ENCODE measurements around the gene FAM13A. TPM values are rescaled to one million over a fixed set of nuclear protein-coding genes. Genes with fewer than 3 reads are reported as not detected.

The FAM13A gene
- total and polyA plus RNA-seq, 7 donors, result 3.8 to 76.0 (median 15.2) TPM

DNA sequence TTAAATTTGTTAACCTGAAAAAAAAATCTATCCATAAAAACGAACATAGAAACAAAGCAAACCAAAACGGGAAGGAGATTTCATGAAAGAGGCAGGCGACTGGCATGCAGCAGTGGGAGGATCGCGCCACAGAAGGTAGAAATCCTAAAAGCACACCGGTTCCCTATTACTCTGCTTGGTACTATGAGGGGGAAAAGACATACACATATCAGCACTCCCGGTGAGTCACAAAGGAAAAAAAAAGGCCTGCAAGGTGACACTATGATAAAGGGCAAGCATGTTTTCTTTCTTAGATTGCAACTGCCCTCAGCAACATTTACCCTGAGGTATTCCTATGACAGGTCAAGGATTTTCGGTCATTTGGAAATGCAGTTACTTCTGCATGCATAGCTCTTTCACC is 298.7 kb downstream of the FAM13A start:
- Histone ChIP-seq H3K9me3 (no peaks in the 10 kb centered on the region), H3K27me3 (ENCODE audit: insufficient read depth in 3 of 3, low read length in 2 of 3) (no peaks in the 10 kb centered on the region), H3K36me3 (ENCODE audit: insufficient read depth in 1 of 2, low read depth in 1 of 2) (peaks cover 0 to 37% of the 10 kb centered on the region in 2 donors), H3K27ac (peak overlapping the region; percentile 56), H3K4me1 (peaks cover 24% of the 10 kb centered on the region), H3K4me3 (peak overlapping the region; percentile 55)
- TF ChIP-seq, protein P1, sequence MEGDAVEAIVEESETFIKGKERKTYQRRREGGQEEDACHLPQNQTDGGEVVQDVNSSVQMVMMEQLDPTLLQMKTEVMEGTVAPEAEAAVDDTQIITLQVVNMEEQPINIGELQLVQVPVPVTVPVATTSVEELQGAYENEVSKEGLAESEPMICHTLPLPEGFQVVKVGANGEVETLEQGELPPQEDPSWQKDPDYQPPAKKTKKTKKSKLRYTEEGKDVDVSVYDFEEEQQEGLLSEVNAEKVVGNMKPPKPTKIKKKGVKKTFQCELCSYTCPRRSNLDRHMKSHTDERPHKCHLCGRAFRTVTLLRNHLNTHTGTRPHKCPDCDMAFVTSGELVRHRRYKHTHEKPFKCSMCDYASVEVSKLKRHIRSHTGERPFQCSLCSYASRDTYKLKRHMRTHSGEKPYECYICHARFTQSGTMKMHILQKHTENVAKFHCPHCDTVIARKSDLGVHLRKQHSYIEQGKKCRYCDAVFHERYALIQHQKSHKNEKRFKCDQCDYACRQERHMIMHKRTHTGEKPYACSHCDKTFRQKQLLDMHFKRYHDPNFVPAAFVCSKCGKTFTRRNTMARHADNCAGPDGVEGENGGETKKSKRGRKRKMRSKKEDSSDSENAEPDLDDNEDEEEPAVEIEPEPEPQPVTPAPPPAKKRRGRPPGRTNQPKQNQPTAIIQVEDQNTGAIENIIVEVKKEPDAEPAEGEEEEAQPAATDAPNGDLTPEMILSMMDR (IDR thresholded peaks at IDR 0.05), result no peak
- intact Hi-C loops (cut with DNase I), result no loop called here
- WGBS, 3 donors, result 35 to 51% (median 35%) methylated on average over 8 of the region's 8 CpGs
- no peak for DNase-seq
- ATAC-seq, result peak; percentile 61 to 80 (median 70)

GRCh38 chr4:88757776-88758175 is 299.2 kb downstream of the FAM13A start:
- intact Hi-C loops (cut with DNase I), result no loop called here
- peak overlapping the region; percentile 55 for H3K4me3 ChIP-seq
- H3K27ac ChIP-seq, result peak overlapping the region; percentile 56

DNA sequence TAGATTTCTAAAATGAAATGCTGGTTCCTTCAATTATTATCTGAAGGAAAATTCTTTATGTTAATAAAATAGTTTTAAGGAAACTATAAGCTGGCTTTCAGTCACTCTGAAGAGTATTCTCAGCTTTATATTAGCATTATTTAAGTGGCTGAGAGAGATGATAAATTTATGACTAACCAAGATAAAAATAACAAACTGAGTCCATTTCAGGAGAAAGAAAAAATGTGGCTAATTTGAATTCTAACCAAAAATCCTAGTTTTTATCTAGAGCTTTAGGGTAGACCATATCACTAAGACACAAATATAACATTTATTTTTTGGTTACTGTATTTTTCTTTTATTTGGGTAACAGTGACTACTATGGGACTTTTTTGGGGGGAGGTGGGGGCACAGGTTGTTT is 299.9 kb downstream of the FAM13A start:
- Histone ChIP-seq H3K27me3 (ENCODE audit: insufficient read depth in 3 of 3, low read length in 2 of 3) (no peaks in the 10 kb centered on the region), H3K4me1 (peaks cover 24% of the 10 kb centered on the region), H3K36me3 (ENCODE audit: insufficient read depth in 1 of 2, low read depth in 1 of 2) (peaks cover 0 to 48% of the 10 kb centered on the region in 2 donors), H3K27ac (peak overlapping the region; percentile 56), H3K9me3 (no peaks in the 10 kb centered on the region), H3K4me3 (peak overlapping the region; percentile 55)
- TF ChIP-seq, protein P1 (IDR thresholded peaks at IDR 0.05), result no peak
- no peak for DNase-seq
- intact Hi-C loops (cut with DNase I), result no loop called here
- ATAC-seq, result no peak

More at GRCh38 chr4:88757776-88758175, 299.2 kb downstream of the FAM13A start:
- no peak for DNase-seq
- H3K9me3 ChIP-seq, result no peaks in the 10 kb centered on the region
- H3K27me3 ChIP-seq (ENCODE audit: insufficient read depth in 3 of 3, low read length in 2 of 3), result no peaks in the 10 kb centered on the region
- H3K4me1 ChIP-seq, result peaks cover 24% of the 10 kb centered on the region
- ATAC-seq, result peak in 1 of 4 donors; percentile 34
- peaks cover 0 to 41% of the 10 kb centered on the region in 2 donors for H3K36me3 ChIP-seq (ENCODE audit: insufficient read depth in 1 of 2, low read depth in 1 of 2)
- 63 to 72% (median 66%) methylated on average over 6 of the region's 6 CpGs for WGBS, 3 donors
- TF ChIP-seq, protein P1 (IDR thresholded peaks at IDR 0.05), result no peak

- TF ChIP-seq, protein P1 (IDR thresholded peaks at IDR 0.05), result no peak
- H3K27ac ChIP-seq, result no peak overlapping the region
- peak overlapping the region; percentile 13 for H3K4me3 ChIP-seq
- peaks cover 0 to 57% of the 10 kb centered on the region in 2 donors for H3K36me3 ChIP-seq (ENCODE audit: insufficient read depth in 1 of 2, low read depth in 1 of 2)
- H3K27me3 ChIP-seq (ENCODE audit: insufficient read depth in 3 of 3, low read length in 2 of 3), result no peaks in the 10 kb centered on the region
- ATAC-seq (no peak), DNase-seq (no peak)
- intact Hi-C loops (cut with DNase I), result no loop called here
- H3K4me1 ChIP-seq, result peaks cover 24% of the 10 kb centered on the region
- H3K9me3 ChIP-seq, result no peaks in the 10 kb centered on the region
- WGBS, 3 donors, result 78 to 90% (median 83%) methylated on average over 5 of the region's 5 CpGs
Measured at GRCh38 chr4:88756149-88756548, 300.8 kb downstream of the FAM13A start.

GRCh38 chr4:88755454-88755853 is 301.5 kb downstream of the FAM13A start:
- Histone ChIP-seq H3K36me3 (ENCODE audit: insufficient read depth in 1 of 2, low read depth in 1 of 2) (peaks cover 0 to 64% of the 10 kb centered on the region in 2 donors), H3K4me1 (peaks cover 24% of the 10 kb centered on the region), H3K27me3 (ENCODE audit: insufficient read depth in 3 of 3, low read length in 2 of 3) (no peaks in the 10 kb centered on the region), H3K9me3 (no peaks in the 10 kb centered on the region), H3K4me3 (peak overlapping the region; percentile 13), H3K27ac (no peak overlapping the region)
- 96 to 99% (median 97%) methylated on average over 1 of the region's 1 CpG for WGBS, 3 donors
- ATAC-seq, result no peak
- TF ChIP-seq, protein P1 (IDR thresholded peaks at IDR 0.05), result no peak
- intact Hi-C loops (cut with DNase I), result no loop called here
- DNase-seq, result no peak
